Retinal pigment epithelial cell (primary cell): Measurements from ENCODE around the gene STUB1.

Source experiments
- DNase-seq: peaks from one replicate; pipeline ENCODE4 v3.0.0-alpha.2; 2010; ENCODE audit warnings: low read depth
- H3K4me3 ChIP-seq: 2 replicates; pipeline ENCODE4 v1.5.1; 2011; ENCODE audit warnings: mild to moderate bottlenecking, low read length, control low read depth, moderate library complexity
- TF ChIP-seq, protein P1 (sequence below): conservative IDR thresholded peaks from 2 replicates; pipeline ENCODE4 v1.5.1; 2011; ENCODE audit warnings: low read depth, low read length, control low read depth, inconsistent platforms

STUB1 gene

DNA sequence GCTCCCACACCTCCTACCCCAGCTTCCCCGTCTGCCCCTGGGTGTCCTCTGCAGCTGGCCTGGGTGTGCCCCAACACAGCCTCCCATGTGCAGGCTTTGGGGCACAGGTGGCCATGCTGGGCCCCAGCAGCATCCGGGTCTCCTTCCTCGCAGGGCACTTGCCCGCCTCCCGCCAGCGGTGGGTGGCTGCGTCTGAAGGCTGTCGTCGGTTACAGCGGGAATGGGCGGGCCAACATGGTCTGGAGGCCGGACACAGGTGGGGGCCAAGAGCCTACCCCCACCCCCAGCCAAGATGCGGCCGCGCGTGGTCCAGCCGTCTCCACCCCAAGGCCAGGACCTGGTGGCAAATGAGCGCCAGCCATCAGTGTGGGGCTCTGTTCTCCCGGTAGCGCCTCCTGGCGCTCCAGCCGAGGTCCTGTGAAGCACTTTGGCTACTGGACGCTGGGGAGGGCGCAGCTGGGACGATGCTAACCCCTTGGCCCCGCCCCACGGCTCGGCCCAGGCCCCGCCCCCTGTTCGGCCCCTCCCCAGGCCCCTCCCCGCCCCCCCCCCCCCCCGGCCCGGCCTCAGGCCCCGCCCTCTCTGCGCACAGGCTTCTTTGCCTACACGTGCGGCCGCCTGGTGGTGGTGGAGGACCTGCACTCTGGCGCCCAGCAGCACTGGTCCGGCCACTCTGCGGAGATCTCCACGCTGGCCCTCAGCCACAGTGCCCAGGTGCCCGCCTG lies 19.6 kb upstream of the STUB1 start:
- H3K4me3 ChIP-seq = no peak overlapping the region
- no peak for DNase-seq
- TF ChIP-seq, protein P1, sequence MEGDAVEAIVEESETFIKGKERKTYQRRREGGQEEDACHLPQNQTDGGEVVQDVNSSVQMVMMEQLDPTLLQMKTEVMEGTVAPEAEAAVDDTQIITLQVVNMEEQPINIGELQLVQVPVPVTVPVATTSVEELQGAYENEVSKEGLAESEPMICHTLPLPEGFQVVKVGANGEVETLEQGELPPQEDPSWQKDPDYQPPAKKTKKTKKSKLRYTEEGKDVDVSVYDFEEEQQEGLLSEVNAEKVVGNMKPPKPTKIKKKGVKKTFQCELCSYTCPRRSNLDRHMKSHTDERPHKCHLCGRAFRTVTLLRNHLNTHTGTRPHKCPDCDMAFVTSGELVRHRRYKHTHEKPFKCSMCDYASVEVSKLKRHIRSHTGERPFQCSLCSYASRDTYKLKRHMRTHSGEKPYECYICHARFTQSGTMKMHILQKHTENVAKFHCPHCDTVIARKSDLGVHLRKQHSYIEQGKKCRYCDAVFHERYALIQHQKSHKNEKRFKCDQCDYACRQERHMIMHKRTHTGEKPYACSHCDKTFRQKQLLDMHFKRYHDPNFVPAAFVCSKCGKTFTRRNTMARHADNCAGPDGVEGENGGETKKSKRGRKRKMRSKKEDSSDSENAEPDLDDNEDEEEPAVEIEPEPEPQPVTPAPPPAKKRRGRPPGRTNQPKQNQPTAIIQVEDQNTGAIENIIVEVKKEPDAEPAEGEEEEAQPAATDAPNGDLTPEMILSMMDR = peak; percentile 65

GRCh38 chr16:661184-661821 lies 18.9 kb upstream of the STUB1 start:
- H3K4me3 ChIP-seq = no peak overlapping the region
- DNase-seq = no peak
- TF ChIP-seq, protein P1 = no peak

DNA sequence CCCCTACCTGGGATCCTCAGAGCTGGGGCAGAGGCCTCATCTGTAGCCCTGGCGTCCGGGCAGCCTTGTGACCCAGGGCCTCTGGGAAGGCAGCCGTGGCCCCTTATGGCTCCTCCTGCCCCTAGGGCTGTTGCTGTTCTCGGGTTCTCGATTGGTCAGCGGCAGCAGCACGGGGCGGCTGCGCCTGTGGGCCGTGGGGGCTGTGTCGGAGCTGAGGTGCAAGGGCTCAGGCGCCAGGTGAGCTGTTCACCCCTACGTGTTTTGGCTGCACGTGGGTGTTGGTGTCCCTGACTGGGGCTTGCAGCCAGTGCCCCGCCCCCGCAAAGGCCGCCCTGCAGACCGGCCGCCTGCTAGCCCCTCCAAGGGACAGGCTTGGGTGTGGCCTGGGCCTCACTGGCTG lies 18.1 kb upstream of the STUB1 start:
- no peak for DNase-seq
- TF ChIP-seq, protein P1 = no peak
- H3K4me3 ChIP-seq = no peak overlapping the region

DNA sequence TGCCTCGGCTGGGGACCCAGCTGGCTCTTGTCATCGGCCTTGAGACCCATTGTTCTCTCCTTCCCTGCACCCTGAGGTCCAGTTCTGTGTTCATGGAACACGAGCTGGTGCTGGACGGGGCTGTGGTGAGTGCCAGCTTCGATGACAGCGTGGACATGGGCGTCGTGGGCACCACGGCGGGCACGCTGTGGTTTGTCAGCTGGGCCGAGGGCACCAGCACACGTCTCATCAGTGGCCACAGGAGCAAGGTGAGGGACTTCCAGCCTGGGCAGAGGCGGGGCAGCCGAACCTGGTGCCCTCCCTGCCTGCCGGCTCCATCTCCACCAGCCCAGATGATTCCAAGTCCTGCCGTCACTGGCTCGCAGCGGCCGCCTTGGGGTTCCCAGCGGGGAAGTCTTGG lies 17.6 kb upstream of the STUB1 start:
- no peak overlapping the region for H3K4me3 ChIP-seq
- no peak for DNase-seq
- TF ChIP-seq, protein P1 = no peak

DNA sequence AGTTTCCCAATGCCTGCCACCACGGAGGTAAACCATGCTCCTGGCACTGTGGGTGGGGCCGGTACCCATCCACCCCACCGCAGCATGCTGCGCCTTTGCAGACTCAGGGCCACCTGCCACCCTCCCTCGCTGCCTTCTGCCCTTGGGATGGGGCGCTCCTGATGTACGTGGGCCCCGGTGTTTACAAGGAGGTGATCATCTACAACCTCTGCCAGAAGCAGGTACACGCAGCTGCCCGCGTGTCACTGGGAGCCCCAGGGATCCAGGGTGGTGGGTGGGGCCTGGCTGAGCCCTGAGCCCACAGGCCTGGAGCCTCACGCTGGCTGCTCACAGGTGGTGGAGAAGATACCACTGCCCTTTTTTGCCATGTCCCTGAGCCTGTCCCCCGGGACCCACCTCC lies 13.6 kb upstream of the STUB1 start:
- TF ChIP-seq, protein P1 = no peak
- H3K4me3 ChIP-seq = no peak overlapping the region
- DNase-seq = no peak

DNA sequence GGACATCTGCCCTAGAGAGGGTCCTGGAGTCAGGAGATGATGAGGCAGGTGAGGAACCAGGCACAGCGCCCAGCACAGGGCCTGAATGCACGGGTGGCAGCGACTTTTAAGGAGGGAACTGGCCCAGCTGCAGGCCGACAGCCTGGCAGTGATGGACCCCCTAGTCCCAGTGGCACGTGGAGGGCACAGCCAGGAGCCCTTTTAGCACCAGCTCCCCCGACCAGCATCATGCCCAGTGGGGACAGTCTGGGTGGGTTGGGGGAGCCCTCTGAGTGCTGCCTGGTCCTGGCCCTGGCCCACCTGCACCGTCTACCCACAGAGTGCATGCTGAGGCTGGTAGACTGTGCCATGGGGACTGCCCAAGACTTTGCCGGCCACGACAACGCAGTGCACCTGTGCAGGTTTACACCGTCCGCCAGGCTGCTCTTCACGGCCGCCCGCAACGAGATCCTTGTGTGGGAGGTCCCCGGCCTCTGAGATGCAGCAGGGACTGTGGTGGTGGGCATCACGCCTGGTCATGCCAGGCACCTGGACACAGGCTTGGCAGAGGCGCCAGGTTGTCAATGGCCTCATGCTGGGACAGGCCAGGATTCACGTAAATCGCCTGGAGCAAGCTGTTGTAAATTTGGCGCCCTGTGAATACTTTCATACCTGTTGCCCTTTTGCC lies 13.0 kb upstream of the STUB1 start:
- no peak for DNase-seq
- no peak overlapping the region for H3K4me3 ChIP-seq
- TF ChIP-seq, protein P1 = no peak
